RWPE2 (cell line): ENCODE results near the gene CLEC5A.

ENCODE experiments used
- ATAC-seq: fragments of 200-7000 bp; cut with Tn5 transposase; 3 replicates; pipeline ENCODE4 v1.9.1; 2021; ENCODE audit warnings: low read depth
- DNase-seq: peaks from one replicate; pipeline ENCODE4 v3.0.0-alpha.2; 2020; ENCODE audit warnings: low spot score
- H3K27ac ChIP-seq: fragments of 450-650 bp; 2 replicates; pipeline ENCODE4 v1.5.1; 2017; ENCODE audit warnings: mild to moderate bottlenecking; ENCODE audit not compliant: poor library complexity, severe bottlenecking
- H3K27me3 ChIP-seq: fragments of 250-450 bp; sonication (Bioruptor Pico); 2 replicates; pipeline ENCODE4 v1.5.1; 2021; ENCODE audit warnings: mild to moderate bottlenecking, moderate library complexity; ENCODE audit not compliant: insufficient read depth, poor library complexity, severe bottlenecking
- H3K36me3 ChIP-seq: fragments of 250-450 bp; sonication (Bioruptor Pico); 2 replicates; pipeline ENCODE4 v1.5.1; 2020; ENCODE audit warnings: low read depth, mild to moderate bottlenecking, moderate library complexity
- H3K4me1 ChIP-seq: fragments of 250-450 bp; sonication (Bioruptor Pico); 2 replicates; pipeline ENCODE4 v1.5.1; 2021; ENCODE audit warnings: mild to moderate bottlenecking, moderate library complexity; ENCODE audit not compliant: insufficient read depth, poor library complexity, severe bottlenecking
- H3K4me3 ChIP-seq: fragments of 250-450 bp; sonication (Bioruptor Pico); 2 replicates; pipeline ENCODE4 v1.5.1; 2021; ENCODE audit warnings: mild to moderate bottlenecking, moderate library complexity; ENCODE audit not compliant: severe bottlenecking
- H3K9me3 ChIP-seq: fragments of 250-450 bp; sonication (Bioruptor Pico); 2 replicates; pipeline ENCODE4 v1.5.1; 2021; ENCODE audit warnings: mild to moderate bottlenecking, moderate library complexity; ENCODE audit not compliant: severe bottlenecking
- CTCF ChIP-seq: fragments of 450-650 bp; IDR thresholded peaks from one replicate; pipeline ENCODE4 v1.5.1; 2017; ENCODE audit warnings: mild to moderate bottlenecking, moderate library complexity; ENCODE audit not compliant: poor library complexity, severe bottlenecking

The CLEC5A gene

GRCh38 chr7:141949911-141950310 lies 3.1 kb upstream of the CLEC5A start:
- DNase-seq = no peak
- Histone ChIP-seq H3K27me3 (no peaks in the 10 kb centered on the region), H3K9me3 (no peaks in the 10 kb centered on the region), H3K4me1 (peaks cover 9% of the 10 kb centered on the region), H3K36me3 (no peaks in the 10 kb centered on the region), H3K4me3 (no peak overlapping the region), H3K27ac (no peak overlapping the region)
- no peak for ATAC-seq
- no peak for TF ChIP-seq CTCF

- DNase-seq (no peak), ATAC-seq (no peak)
- Histone ChIP-seq H3K4me1 (peaks cover 12% of the 10 kb centered on the region), H3K4me3 (no peak overlapping the region), H3K9me3 (no peaks in the 10 kb centered on the region), H3K27ac (no peak overlapping the region), H3K36me3 (no peaks in the 10 kb centered on the region), H3K27me3 (no peaks in the 10 kb centered on the region)
- TF ChIP-seq CTCF = no peak
These were observed 2.7 kb upstream of the CLEC5A start for GRCh38 chr7:141949451-141949850.

- H3K4me3 ChIP-seq = no peak overlapping the region
- H3K9me3 ChIP-seq = no peaks in the 10 kb centered on the region
- ATAC-seq (no peak), DNase-seq (no peak)
- no peak overlapping the region for H3K27ac ChIP-seq
- H3K4me1 ChIP-seq = peaks cover 12% of the 10 kb centered on the region
- no peaks in the 10 kb centered on the region for H3K36me3 ChIP-seq
- no peak for TF ChIP-seq CTCF
- no peaks in the 10 kb centered on the region for H3K27me3 ChIP-seq
These were observed 2.2 kb upstream of the CLEC5A start for GRCh38 chr7:141949021-141949420.

GRCh38 chr7:141945356-141945755 lies 1.4 kb downstream of the CLEC5A start:
- DNase-seq = no peak
- peaks cover 2% of the 10 kb centered on the region for H3K9me3 ChIP-seq
- H3K4me1 ChIP-seq = peaks cover 12% of the 10 kb centered on the region
- H3K36me3 ChIP-seq = no peaks in the 10 kb centered on the region
- no peak overlapping the region for H3K4me3 ChIP-seq
- no peak for TF ChIP-seq CTCF
- H3K27me3 ChIP-seq = no peaks in the 10 kb centered on the region
- peak overlapping the region; percentile 32 for H3K27ac ChIP-seq
- peak; percentile 98 for ATAC-seq

- H3K4me1 ChIP-seq = peaks cover 12% of the 10 kb centered on the region
- peak overlapping the region; percentile 32 for H3K27ac ChIP-seq
- H3K36me3 ChIP-seq = no peaks in the 10 kb centered on the region
- TF ChIP-seq CTCF = no peak
- no peak overlapping the region for H3K4me3 ChIP-seq
- H3K27me3 ChIP-seq = no peaks in the 10 kb centered on the region
- DNase-seq = no peak
- peaks cover 2% of the 10 kb centered on the region for H3K9me3 ChIP-seq
- ATAC-seq = no peak
These were observed 2.0 kb downstream of the CLEC5A start for GRCh38 chr7:141944811-141945210.
